ENCODE data around the gene TEAD1. TPM values are rescaled to one million over a fixed set of nuclear protein-coding genes. Genes with fewer than 3 reads are reported as not detected.

The TEAD1 gene
- total and polyA plus RNA-seq, 5 donors from 2014 or later, result 0.30 TPM; not detected in 4

- no peak for ATAC-seq (ENCODE audit: low read depth in 2 of 2)
- H3K36me3 ChIP-seq (ENCODE audit: control insufficient read depth, insufficient read depth, low read length), result no peaks in the 10 kb centered on the region
- DNase-seq, result no peak
Measured at GRCh38 chr11:12829540-12830314, 155.5 kb downstream of the TEAD1 start.

DNA sequence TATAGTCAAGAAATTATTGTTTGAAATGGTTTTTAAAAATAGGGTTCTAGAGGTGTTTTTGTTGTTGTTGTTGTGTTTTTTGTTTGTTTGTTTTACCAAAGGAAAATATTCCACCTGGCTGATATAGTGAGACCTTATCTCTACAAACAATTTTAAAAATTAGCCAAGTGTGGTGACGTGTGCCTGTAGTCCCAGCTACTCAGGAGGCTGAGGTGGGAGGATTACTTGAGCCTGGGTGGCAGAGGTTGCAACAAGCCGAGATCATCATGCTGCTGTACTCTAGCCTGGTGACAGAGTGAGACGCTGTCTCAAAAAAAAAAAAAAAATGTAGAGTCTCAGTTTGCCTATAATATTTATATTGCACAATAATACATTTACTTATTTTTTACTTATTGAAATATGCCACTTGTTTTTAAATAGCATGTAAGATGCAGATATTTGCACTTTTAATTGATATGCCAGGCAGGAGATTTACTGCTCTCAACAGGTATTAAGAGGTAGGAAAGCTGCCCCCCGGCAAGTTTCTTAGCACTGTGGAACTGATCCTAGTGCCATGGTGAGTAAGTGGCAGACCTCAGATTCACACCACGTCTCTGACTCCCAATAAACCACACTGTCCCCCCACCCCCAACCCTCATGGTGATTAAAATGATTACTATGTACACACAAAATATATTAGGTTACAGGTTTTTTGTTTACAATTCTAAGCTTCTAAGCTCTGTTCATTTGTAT lies 157.4 kb downstream of the TEAD1 start:
- no peak overlapping the region for H3K4me3 ChIP-seq (ENCODE audit: low read depth, low read length)
- H3K27me3 Mint-ChIP-seq, result peaks cover 52% of the 10 kb centered on the region
- ATAC-seq (ENCODE audit: low read depth in 2 of 2), result no peak

More at GRCh38 chr11:12829540-12830314, 155.5 kb downstream of the TEAD1 start:
- Histone ChIP-seq H3K9me3 (ENCODE audit: control insufficient read depth in 2 of 2, low read length in 2 of 2) (no peaks in the 10 kb centered on the region), H3K27ac (ENCODE audit: insufficient read depth, low read length, poor library complexity, severe bottlenecking) (no peak overlapping the region), H3K27me3 (ENCODE audit: control insufficient read depth, insufficient read depth, low read length) (peaks cover 42% of the 10 kb centered on the region), H3K4me3 (ENCODE audit: low read depth, low read length) (no peak overlapping the region), H3K4me1 (ENCODE audit: control insufficient read depth, insufficient read depth, low read length, poor library complexity, severe bottlenecking) (no peaks in the 10 kb centered on the region)
- H3K4me3 Mint-ChIP-seq, result peak overlapping the region in 1 of 4 donors; percentile 55
- H3K9me3 Mint-ChIP-seq, result peaks cover 0 to 3% (median 0%) of the 10 kb centered on the region in 7 donors
- peaks cover 0 to 13% (median 3%) of the 10 kb centered on the region in 4 donors for H3K4me1 Mint-ChIP-seq
- no peak overlapping the region for H3K27ac Mint-ChIP-seq
- no peaks in the 10 kb centered on the region for H3K36me3 Mint-ChIP-seq
- H3K27me3 Mint-ChIP-seq, result peaks cover 54% of the 10 kb centered on the region

GRCh38 chr11:12832480-12833224 lies 158.4 kb downstream of the TEAD1 start:
- Mint-ChIP-seq H3K27me3 (peaks cover 42% of the 10 kb centered on the region), H3K9me3 (peaks cover 0 to 5% (median 0%) of the 10 kb centered on the region in 7 donors), H3K27ac (no peak overlapping the region), H3K36me3 (no peaks in the 10 kb centered on the region), H3K4me3 (no peak overlapping the region), H3K4me1 (peaks cover 0 to 13% (median 3%) of the 10 kb centered on the region in 4 donors)
- no peak for DNase-seq
- Histone ChIP-seq H3K27ac (ENCODE audit: insufficient read depth, low read length, poor library complexity, severe bottlenecking) (no peak overlapping the region), H3K9me3 (ENCODE audit: control insufficient read depth in 2 of 2, low read length in 2 of 2) (no peaks in the 10 kb centered on the region), H3K36me3 (ENCODE audit: control insufficient read depth, insufficient read depth, low read length) (no peaks in the 10 kb centered on the region), H3K4me1 (ENCODE audit: control insufficient read depth, insufficient read depth, low read length, poor library complexity, severe bottlenecking) (no peaks in the 10 kb centered on the region), H3K4me3 (ENCODE audit: low read depth, low read length) (no peak overlapping the region), H3K27me3 (ENCODE audit: control insufficient read depth, insufficient read depth, low read length) (peaks cover 32% of the 10 kb centered on the region)
- no peak for ATAC-seq (ENCODE audit: low read depth in 2 of 2)

More for the DNA sequence above, 157.4 kb downstream of the TEAD1 start:
- Mint-ChIP-seq H3K27ac (peak overlapping the region in 1 of 3 donors; percentile 33), H3K4me1 (peaks cover 0 to 13% (median 3%) of the 10 kb centered on the region in 4 donors), H3K36me3 (no peaks in the 10 kb centered on the region), H3K9me3 (peaks cover 0 to 5% (median 0%) of the 10 kb centered on the region in 7 donors), H3K4me3 (no peak overlapping the region)
- no peaks in the 10 kb centered on the region for H3K36me3 ChIP-seq (ENCODE audit: control insufficient read depth, insufficient read depth, low read length)
- H3K4me1 ChIP-seq (ENCODE audit: control insufficient read depth, insufficient read depth, low read length, poor library complexity, severe bottlenecking), result no peaks in the 10 kb centered on the region
- no peak overlapping the region for H3K27ac ChIP-seq (ENCODE audit: insufficient read depth, low read length, poor library complexity, severe bottlenecking)
- no peak for DNase-seq
- H3K27me3 ChIP-seq (ENCODE audit: control insufficient read depth, insufficient read depth, low read length), result peaks cover 38% of the 10 kb centered on the region
- H3K9me3 ChIP-seq (ENCODE audit: control insufficient read depth in 2 of 2, low read length in 2 of 2), result no peaks in the 10 kb centered on the region

DNA sequence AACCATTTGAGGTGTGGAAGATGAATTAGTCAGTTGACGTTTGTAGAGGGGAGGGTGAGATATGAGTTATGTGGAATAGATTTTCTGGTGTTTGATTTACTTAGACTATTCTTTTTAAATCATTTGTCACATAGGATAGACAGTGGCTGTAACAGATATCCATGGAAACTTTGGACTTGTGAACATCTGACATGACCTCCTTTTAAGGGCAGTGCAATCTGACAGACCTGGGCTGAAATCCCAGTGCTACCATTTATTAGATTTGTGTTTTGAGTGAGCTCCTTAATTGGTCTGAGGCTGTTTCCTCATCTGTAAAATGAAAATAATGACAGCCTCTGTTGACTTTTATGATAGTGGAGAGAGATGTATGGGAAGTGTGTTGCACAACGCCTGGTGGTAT lies 159.9 kb downstream of the TEAD1 start:
- H3K27me3 Mint-ChIP-seq, result peaks cover 31% of the 10 kb centered on the region
- no peak overlapping the region for H3K27ac Mint-ChIP-seq
- H3K9me3 Mint-ChIP-seq, result peaks cover 0 to 3% (median 0%) of the 10 kb centered on the region in 7 donors
- DNase-seq (no peak), ATAC-seq (ENCODE audit: low read depth in 2 of 2) (no peak)
- Histone ChIP-seq H3K4me1 (ENCODE audit: control insufficient read depth, insufficient read depth, low read length, poor library complexity, severe bottlenecking) (no peaks in the 10 kb centered on the region), H3K4me3 (ENCODE audit: low read depth, low read length) (no peak overlapping the region), H3K27ac (ENCODE audit: insufficient read depth, low read length, poor library complexity, severe bottlenecking) (no peak overlapping the region), H3K27me3 (ENCODE audit: control insufficient read depth, insufficient read depth, low read length) (peaks cover 21% of the 10 kb centered on the region), H3K36me3 (ENCODE audit: control insufficient read depth, insufficient read depth, low read length) (no peaks in the 10 kb centered on the region), H3K9me3 (ENCODE audit: control insufficient read depth in 2 of 2, low read length in 2 of 2) (no peaks in the 10 kb centered on the region)
- H3K36me3 Mint-ChIP-seq, result no peaks in the 10 kb centered on the region
- H3K4me1 Mint-ChIP-seq, result peaks cover 0 to 2% (median under 1%) of the 10 kb centered on the region in 4 donors
- no peak overlapping the region for H3K4me3 Mint-ChIP-seq

DNA sequence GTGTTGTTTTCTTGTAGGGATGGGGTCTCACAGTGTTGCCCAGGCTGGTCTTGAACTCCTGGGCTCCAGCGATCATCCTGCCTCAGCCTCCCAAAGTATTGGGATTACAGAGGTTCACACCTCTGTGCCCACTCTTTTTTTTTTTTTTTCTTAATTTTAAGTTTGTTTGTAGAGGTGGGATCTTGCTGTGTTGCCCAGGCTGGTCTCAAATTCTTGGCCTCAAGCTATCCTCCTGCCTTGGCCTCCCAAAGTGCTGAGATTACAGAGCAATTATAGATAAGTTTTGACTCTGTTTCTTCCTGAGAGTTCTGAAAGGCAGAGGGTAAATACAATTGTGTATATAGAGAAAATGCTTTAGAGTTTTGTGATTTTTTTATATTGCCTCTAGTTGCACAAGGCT lies 160.4 kb downstream of the TEAD1 start:
- DNase-seq, result no peak
- peaks cover 0 to 3% (median 0%) of the 10 kb centered on the region in 7 donors for H3K9me3 Mint-ChIP-seq
- no peaks in the 10 kb centered on the region for H3K36me3 ChIP-seq (ENCODE audit: control insufficient read depth, insufficient read depth, low read length)
- no peak overlapping the region for H3K27ac Mint-ChIP-seq
- H3K4me1 Mint-ChIP-seq, result no peaks in the 10 kb centered on the region
- H3K36me3 Mint-ChIP-seq, result no peaks in the 10 kb centered on the region
- no peak for ATAC-seq (ENCODE audit: low read depth in 2 of 2)
- no peak overlapping the region for H3K27ac ChIP-seq (ENCODE audit: insufficient read depth, low read length, poor library complexity, severe bottlenecking)
- no peak overlapping the region for H3K4me3 ChIP-seq (ENCODE audit: low read depth, low read length)
- no peaks in the 10 kb centered on the region for H3K4me1 ChIP-seq (ENCODE audit: control insufficient read depth, insufficient read depth, low read length, poor library complexity, severe bottlenecking)
- no peaks in the 10 kb centered on the region for H3K9me3 ChIP-seq (ENCODE audit: control insufficient read depth in 2 of 2, low read length in 2 of 2)
- H3K4me3 Mint-ChIP-seq, result no peak overlapping the region
- peaks cover 16% of the 10 kb centered on the region for H3K27me3 ChIP-seq (ENCODE audit: control insufficient read depth, insufficient read depth, low read length)
- H3K27me3 Mint-ChIP-seq, result peaks cover 26% of the 10 kb centered on the region

DNA sequence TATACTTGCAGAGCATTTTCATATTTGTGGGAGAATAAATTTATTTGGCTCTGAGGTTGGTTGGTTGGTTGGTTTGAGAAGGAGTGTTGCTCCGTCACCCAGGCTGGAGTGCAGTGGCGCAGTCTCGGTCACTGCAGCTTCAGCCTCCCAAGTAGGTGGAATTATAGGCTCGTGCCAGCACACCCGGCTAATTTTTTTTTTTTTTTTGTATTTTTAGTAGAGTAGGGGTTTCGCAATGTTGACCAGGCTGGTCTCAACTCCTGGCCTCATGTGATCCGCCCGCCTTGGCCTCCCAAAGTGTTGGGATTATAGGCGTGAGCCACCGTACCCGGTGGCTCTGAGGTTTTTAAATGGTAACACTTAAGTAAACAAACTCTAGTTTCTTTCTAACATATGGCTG lies 161.1 kb downstream of the TEAD1 start:
- peaks cover 0 to 2% (median 0%) of the 10 kb centered on the region in 7 donors for H3K9me3 Mint-ChIP-seq
- H3K4me3 Mint-ChIP-seq, result no peak overlapping the region
- DNase-seq, result no peak
- no peak for ATAC-seq (ENCODE audit: low read depth in 2 of 2)
- H3K4me3 ChIP-seq (ENCODE audit: low read depth, low read length), result no peak overlapping the region
- no peak overlapping the region for H3K27ac Mint-ChIP-seq
- H3K4me1 Mint-ChIP-seq, result no peaks in the 10 kb centered on the region
- peaks cover 9% of the 10 kb centered on the region for H3K27me3 ChIP-seq (ENCODE audit: control insufficient read depth, insufficient read depth, low read length)
- H3K36me3 ChIP-seq (ENCODE audit: control insufficient read depth, insufficient read depth, low read length), result no peaks in the 10 kb centered on the region
- peaks cover 21% of the 10 kb centered on the region for H3K27me3 Mint-ChIP-seq
- no peak overlapping the region for H3K27ac ChIP-seq (ENCODE audit: insufficient read depth, low read length, poor library complexity, severe bottlenecking)
- no peaks in the 10 kb centered on the region for H3K4me1 ChIP-seq (ENCODE audit: control insufficient read depth, insufficient read depth, low read length, poor library complexity, severe bottlenecking)
- H3K9me3 ChIP-seq (ENCODE audit: control insufficient read depth in 2 of 2, low read length in 2 of 2), result no peaks in the 10 kb centered on the region
- H3K36me3 Mint-ChIP-seq, result no peaks in the 10 kb centered on the region

GRCh38 chr11:12838463-12839123 lies 164.4 kb downstream of the TEAD1 start:
- no peak overlapping the region for H3K27ac Mint-ChIP-seq
- no peak overlapping the region for H3K4me3 Mint-ChIP-seq
- ATAC-seq (ENCODE audit: low read depth in 2 of 2) (no peak), DNase-seq (no peak)
- peaks cover 15% of the 10 kb centered on the region for H3K27me3 Mint-ChIP-seq
- no peaks in the 10 kb centered on the region for H3K36me3 ChIP-seq (ENCODE audit: control insufficient read depth, insufficient read depth, low read length)
- peaks cover 0 to 9% (median 3%) of the 10 kb centered on the region in 4 donors for H3K4me1 Mint-ChIP-seq
- no peaks in the 10 kb centered on the region for H3K9me3 ChIP-seq (ENCODE audit: control insufficient read depth in 2 of 2, low read length in 2 of 2)
- H3K27ac ChIP-seq (ENCODE audit: insufficient read depth, low read length, poor library complexity, severe bottlenecking), result no peak overlapping the region
- H3K9me3 Mint-ChIP-seq, result peaks cover 0 to 4% (median 0%) of the 10 kb centered on the region in 7 donors
- peaks cover 4% of the 10 kb centered on the region for H3K4me1 ChIP-seq (ENCODE audit: control insufficient read depth, insufficient read depth, low read length, poor library complexity, severe bottlenecking)
- no peaks in the 10 kb centered on the region for H3K27me3 ChIP-seq (ENCODE audit: control insufficient read depth, insufficient read depth, low read length)
- no peaks in the 10 kb centered on the region for H3K36me3 Mint-ChIP-seq
- no peak overlapping the region for H3K4me3 ChIP-seq (ENCODE audit: low read depth, low read length)
